Astrocyte of the cerebellum (primary cell): ENCODE results near the gene FAM118A.
"Not testable (repeated sequence)": the region's sequence is repeated elsewhere in the genome, so short reads cannot be mapped to it uniquely, and the experiment has no call there.

ENCODE experiments used
- DNase-seq: peaks from one replicate; pipeline ENCODE4 v3.0.0-alpha.2; 2011; ENCODE audit warnings: low read depth
- H3K4me3 ChIP-seq: 2 replicates; pipeline ENCODE4 v1.5.1; 2011; ENCODE audit warnings: mild to moderate bottlenecking, low read depth, low read length, moderate library complexity
- CTCF ChIP-seq: IDR thresholded peaks from 2 replicates; pipeline ENCODE4 v1.5.1; 2012; ENCODE audit warnings: low read length, low read depth, moderate library complexity, mild to moderate bottlenecking; ENCODE audit errors: missing control alignments
- in situ Hi-C: cut with HindIII; loops from 2 replicates; pipeline ENCODE4 v1.10.0; 2017; ENCODE audit warnings: low sequenced_read_pairs

The FAM118A gene

DNA sequence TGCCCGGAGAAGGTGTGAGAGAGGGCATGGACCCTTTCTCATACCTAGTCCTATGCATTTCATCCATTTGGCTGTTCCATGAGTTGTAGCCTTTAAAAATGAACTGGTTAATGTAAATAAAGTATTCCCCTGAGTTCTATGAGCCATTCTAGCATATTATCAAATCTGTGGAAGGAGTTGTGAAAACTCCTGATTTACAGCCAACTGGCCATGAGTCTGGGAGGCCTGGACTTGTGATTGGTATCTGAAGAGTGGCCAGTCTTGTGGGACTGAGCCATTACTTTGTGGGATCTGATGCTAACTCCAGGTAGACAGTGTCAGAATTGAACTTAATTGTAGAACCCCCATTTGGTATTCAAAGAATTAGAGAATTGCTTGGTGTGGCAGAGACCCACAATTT is 48.4 kb downstream of the FAM118A start:
- in situ Hi-C loops, result no loop called here
- no peak for DNase-seq
- H3K4me3 ChIP-seq, result no peak overlapping the region
- no peak for TF ChIP-seq CTCF

GRCh38 chr22:45359627-45360026 is 49.9 kb downstream of the FAM118A start:
- TF ChIP-seq CTCF, result no peak
- no peak for DNase-seq
- in situ Hi-C loops, result no loop called here
- no peak overlapping the region for H3K4me3 ChIP-seq

- H3K4me3 ChIP-seq, result no peak overlapping the region
- in situ Hi-C loops, result no loop called here
- no peak for DNase-seq
- no peak for TF ChIP-seq CTCF
Measured at GRCh38 chr22:45366713-45367112, 57.0 kb downstream of the FAM118A start.

GRCh38 chr22:45373592-45373991 is 63.9 kb downstream of the FAM118A start:
- DNase-seq, in situ Hi-C loops, H3K4me3 ChIP-seq: not testable (repeated sequence)

- no peak for TF ChIP-seq CTCF
- in situ Hi-C loops, result no loop called here
- no peak for DNase-seq
- no peak overlapping the region for H3K4me3 ChIP-seq
Measured at GRCh38 chr22:45376009-45376408, 66.3 kb downstream of the FAM118A start.

DNA sequence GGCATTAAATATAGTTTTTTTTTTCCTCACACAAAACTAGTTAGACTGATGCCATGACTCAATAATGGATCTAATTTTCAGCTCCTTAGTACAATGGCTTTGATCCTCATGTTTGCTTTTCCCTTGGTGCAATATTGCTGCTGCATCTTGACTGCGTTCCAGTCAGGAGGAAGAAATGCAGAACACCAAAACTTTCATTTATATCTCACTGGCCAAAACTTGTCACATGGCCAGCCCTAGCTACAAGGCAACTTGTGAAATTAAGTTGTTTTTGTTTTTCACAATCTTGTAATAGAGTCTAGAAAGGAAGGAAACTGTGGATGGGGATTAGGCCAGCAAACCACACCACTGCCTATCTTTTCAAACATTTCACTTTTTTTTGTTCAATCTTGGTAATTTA is 67.0 kb downstream of the FAM118A start:
- TF ChIP-seq CTCF, result no peak
- DNase-seq, result no peak
- H3K4me3 ChIP-seq, result no peak overlapping the region
- in situ Hi-C loops, result no loop called here

DNA sequence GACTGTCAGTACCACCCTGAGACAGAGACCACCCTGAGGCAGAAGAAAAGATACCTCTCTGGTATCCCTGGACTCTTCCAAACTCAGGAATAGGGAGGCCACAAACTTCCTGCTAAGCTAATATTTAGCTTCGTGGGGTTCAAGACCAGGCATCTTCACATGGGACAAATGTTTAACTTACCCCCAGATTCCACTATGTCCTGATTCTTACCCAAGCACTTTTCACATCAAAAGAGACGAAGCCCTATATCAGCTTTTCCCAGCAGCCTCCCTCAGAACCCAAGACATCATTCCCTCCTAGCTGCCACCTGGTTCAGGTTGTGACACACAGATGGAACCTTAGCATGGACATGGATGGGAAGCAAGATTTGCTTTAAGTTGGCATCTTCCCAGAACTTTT is 71.6 kb downstream of the FAM118A start:
- in situ Hi-C loops, result no loop called here
- no peak overlapping the region for H3K4me3 ChIP-seq
- TF ChIP-seq CTCF, result no peak
- DNase-seq, result no peak
